GM12864 (cell line): ENCODE results near the gene CBLC.

ENCODE experiments used
- DNase-seq: peaks from one replicate; pipeline ENCODE4 v3.0.0-alpha.2; 2011; ENCODE audit warnings: low read depth
- H3K4me3 ChIP-seq: 2 replicates; pipeline ENCODE4 v1.5.1; 2011; ENCODE audit warnings: mild to moderate bottlenecking, low read depth, low read length, control low read depth
- TF ChIP-seq, protein P1 (sequence below): IDR thresholded peaks from 2 replicates; pipeline ENCODE4 v1.5.1; 2011; ENCODE audit warnings: low read depth, mild to moderate bottlenecking, moderate library complexity, low read length, control low read depth, inconsistent platforms; ENCODE audit errors: missing control alignments

Gene CBLC

DNA sequence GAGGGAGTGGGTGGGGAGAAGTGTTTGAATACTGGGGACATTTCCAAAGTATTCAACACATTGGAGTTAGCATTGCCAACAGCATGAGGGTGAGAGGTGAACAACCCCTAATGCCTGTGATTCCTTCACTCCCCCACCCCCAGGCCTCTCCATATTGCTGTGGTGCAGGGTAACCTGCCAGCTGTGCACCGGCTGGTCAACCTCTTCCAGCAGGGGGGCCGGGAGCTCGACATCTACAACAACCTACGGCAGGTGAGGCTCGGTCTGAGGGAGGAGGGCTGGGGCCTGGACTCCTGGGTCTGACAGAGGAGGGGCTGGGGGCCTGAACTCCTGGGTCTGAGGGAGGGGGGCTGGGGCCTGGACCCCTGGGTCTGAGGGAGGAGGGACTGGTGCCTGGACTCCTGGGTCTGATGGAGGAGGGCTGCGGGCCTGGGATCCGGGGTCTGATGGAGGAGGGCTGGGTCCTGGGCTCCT lies 21.6 kb upstream of the CBLC start:
- no peak overlapping the region for H3K4me3 ChIP-seq
- TF ChIP-seq, protein P1, sequence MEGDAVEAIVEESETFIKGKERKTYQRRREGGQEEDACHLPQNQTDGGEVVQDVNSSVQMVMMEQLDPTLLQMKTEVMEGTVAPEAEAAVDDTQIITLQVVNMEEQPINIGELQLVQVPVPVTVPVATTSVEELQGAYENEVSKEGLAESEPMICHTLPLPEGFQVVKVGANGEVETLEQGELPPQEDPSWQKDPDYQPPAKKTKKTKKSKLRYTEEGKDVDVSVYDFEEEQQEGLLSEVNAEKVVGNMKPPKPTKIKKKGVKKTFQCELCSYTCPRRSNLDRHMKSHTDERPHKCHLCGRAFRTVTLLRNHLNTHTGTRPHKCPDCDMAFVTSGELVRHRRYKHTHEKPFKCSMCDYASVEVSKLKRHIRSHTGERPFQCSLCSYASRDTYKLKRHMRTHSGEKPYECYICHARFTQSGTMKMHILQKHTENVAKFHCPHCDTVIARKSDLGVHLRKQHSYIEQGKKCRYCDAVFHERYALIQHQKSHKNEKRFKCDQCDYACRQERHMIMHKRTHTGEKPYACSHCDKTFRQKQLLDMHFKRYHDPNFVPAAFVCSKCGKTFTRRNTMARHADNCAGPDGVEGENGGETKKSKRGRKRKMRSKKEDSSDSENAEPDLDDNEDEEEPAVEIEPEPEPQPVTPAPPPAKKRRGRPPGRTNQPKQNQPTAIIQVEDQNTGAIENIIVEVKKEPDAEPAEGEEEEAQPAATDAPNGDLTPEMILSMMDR: no peak
- no peak for DNase-seq

DNA sequence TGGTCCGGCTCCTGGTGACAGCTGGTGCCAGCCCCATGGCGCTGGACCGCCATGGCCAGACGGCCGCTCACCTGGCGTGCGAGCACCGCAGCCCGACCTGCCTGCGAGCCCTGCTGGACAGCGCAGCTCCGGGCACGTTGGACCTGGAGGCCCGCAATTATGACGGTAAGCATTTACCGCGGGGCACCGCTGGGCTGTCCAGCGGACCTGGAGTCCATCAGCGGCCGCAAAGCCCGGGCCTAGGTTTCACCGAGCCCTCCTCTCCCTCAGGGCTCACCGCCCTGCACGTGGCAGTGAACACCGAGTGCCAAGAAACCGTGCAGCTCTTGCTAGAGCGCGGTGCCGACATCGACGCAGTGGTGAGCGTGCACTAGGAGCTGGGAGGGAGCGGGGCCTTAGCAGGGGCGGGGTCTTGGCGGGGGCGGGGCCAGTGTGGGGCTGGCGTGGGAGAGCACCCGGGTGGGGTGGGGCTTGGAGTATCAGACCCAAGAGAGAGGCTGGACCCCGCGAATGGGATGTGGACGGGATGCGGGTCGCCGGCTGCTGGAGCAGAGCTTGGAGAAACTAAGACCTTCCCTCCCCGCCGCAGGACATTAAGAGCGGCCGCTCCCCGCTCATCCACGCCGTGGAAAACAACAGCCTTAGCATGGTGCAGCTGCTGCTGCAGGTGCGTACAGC lies 20.5 kb upstream of the CBLC start:
- no peak overlapping the region for H3K4me3 ChIP-seq
- TF ChIP-seq, protein P1: no peak
- DNase-seq: no peak

DNA sequence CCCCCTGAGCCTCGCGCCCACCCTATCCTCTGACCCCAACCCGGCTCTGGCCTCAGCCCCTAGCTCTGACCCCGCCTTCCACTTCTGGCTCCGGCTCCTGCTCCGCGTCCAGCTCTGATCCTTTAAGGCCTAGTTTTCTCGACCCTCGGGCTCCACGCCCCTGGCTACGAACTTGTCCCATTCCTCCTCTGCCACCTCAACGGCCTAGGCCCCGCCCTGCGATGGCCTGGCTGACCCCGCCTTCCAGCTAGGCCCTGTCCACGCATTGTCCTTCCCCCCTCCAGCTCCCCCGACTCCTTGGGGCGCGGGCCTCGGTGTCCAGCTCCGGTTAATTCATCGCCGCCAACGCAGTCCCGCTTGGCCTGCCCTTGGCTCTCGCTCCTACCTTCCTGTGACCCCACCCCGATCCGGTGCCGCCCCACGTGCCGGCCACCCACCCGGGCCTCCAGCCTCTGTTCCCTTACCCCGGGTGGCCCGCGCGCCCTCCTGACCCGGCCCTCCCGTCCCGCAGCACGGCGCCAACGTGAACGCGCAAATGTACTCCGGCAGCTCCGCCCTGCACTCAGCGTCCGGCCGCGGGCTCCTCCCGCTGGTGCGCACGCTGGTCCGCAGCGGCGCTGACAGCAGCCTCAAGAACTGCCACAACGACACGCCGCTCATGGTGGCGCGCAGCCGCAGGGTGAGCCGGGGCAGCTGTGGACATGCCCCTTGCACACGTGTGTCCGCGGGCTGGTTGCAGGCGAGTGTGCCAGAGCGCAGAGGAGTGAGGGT lies 19.8 kb upstream of the CBLC start:
- DNase-seq: no peak
- no peak overlapping the region for H3K4me3 ChIP-seq

DNA sequence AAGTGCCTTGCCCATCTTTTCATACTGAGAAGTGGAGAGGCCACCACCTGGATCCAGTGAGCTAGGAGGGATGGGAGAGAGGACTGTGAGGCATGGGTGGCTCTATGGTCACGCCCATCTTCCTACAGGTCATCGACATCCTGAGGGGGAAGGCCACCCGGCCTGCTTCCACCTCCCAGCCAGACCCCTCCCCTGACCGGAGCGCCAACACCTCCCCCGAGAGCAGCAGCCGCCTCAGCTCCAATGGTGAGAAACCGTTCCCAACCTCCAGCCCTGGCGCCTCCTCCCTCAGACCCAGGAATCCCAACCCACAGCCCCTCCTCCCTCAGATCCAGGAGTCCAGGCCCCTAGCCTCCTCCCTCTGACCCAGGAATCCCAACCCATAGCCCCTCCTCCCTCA lies 19.1 kb upstream of the CBLC start:
- DNase-seq: no peak
- H3K4me3 ChIP-seq: no peak overlapping the region
- TF ChIP-seq, protein P1: no peak

More for the DNA sequence above, 19.8 kb upstream of the CBLC start:
- TF ChIP-seq, protein P1: no peak

DNA sequence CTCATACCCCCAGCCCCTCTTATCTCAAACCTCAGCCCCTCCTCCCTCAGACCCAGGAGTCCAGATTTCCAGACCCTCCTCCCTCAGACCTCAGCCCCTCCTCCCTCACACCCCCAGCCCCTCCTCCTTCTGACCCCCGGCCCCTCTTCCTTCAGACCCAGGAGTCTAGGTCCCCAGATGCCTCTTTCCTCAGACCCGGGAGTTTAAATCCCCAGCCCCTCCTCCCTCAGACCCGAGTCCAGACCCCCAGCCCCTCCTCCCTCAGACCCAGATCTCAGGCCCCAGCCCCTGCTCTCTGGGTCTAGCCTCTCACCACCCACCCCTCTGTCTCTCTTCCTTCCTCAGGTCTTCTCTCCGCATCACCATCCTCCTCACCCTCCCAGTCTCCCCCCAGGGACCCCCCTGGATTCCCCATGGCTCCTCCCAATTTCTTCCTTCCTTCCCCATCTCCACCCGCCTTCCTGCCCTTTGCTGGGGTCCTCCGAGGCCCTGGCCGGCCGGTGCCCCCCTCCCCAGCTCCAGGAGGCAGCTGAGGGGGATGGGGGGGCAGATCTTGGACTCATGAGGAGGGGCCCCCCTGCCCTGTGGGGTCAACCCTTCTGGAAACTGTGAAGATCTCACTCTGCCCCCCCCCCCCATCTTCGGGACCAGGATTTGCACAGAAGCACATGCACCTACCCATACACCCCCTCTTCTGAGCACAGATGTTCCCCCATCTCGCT lies 18.4 kb upstream of the CBLC start:
- TF ChIP-seq, protein P1: no peak
- DNase-seq: no peak
- H3K4me3 ChIP-seq: no peak overlapping the region

DNA sequence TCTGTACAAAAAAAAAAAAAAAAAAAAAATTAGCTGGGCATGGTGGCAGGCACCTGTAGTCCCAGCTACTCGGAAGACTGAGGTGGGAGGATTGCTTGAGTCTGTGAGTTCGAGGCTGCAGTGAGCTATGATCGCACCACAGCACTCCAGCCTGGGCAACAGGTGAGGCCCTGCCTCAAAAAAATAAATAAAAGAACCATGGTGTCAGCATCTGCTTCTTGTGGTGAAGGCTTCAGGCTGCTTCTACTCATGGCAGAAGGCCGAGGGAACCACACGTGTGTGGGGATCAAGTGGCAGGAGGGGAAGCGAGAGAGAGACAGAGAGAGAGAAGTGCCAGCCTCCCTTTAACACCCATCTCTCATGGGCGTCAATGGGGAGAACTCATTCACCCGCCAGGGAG lies 15.7 kb upstream of the CBLC start:
- H3K4me3 ChIP-seq: no peak overlapping the region
- no peak for DNase-seq
- TF ChIP-seq, protein P1: no peak
